GM18909 (cell line): ENCODE results near the gene NT5C1B.

Source experiments
- ATAC-seq: cut with Tn5 transposase; IDR thresholded peaks from one replicate; pipeline ENCODE4 v1.9.1; 2021; ENCODE audit warnings: mild to moderate bottlenecking; ENCODE audit not compliant: unreplicated experiment, poor library complexity

Gene NT5C1B

DNA sequence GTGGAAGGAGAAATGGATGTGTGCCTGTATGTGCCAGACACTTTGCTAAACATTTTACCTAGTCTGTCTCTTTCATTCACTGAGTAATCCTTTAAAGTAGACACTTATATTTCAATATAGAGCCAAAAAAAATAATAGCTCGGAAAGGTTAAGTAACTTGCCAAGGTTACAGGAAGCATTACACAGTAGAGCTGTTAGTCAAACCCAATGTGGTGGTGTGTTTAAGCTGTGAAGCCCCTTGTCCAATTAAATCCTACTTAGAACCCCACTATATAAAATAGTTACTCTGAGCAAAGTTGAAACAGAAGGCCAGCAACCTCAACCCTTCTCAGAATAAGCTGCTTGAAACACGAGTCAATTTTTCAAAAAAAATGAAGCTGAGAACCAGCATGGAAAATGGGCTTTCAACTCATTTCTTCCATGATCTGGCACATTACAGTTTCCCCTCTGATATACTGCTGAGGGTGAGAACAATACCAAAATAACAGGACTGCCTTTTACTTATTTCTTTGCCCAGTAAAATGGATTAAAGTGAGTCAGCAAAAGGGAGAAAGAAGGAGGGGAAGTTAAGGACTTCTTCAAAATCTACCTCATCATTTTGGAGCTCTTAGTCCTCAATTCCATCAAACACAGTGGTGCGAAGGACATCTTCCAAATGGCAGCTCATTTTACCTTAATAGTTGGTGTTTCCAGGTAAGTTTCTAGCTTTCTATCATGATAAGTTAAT is 36.9 kb downstream of the NT5C1B start:
- ATAC-seq, result no peak

GRCh38 chr2:18551623-18552022 is 37.7 kb downstream of the NT5C1B start:
- ATAC-seq, result no peak

GRCh38 chr2:18551169-18551568 is 38.2 kb downstream of the NT5C1B start:
- no peak for ATAC-seq

DNA sequence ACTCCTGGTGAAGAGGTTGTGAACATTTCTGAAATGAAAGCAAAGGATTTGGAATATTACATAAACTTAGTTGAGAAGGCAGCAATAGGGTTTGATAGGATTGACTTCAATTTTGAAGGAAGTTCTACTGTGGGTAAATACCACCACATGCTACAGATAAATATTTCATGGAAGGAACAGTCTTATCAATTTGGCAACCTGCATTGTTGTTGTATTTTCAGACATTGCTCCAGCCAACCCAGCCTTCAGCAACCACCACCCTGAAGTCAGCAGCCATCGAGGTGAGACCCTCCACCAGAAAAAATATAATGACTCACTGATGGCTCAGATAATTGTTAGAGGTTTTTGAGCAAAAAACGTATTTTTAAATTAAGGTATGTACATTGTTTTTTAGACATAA is 38.9 kb downstream of the NT5C1B start:
- no peak for ATAC-seq

GRCh38 chr2:18549083-18549482 is 40.3 kb downstream of the NT5C1B start:
- ATAC-seq, result no peak

- no peak for ATAC-seq
Measured at GRCh38 chr2:18548621-18549020, 40.7 kb downstream of the NT5C1B start.

DNA sequence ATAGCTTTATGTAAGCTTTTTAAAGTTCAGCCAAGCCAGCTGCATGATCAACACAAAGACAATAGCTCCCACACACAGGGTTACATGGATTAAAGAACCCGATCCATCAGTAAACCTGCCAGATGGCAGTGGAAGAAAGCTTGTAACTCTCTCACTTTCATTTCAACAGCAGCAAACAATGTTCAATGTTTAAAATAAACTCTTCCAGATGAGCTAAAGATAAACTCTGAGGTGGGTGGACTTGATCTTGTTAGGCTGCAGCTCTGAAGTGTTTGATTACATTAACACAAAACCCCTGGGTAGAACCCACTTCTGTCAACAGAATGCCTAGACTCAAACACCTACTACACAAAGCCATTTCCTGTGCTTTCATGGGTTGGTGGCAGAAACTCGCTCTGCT is 42.8 kb downstream of the NT5C1B start:
- no peak for ATAC-seq

GRCh38 chr2:18545384-18545783 is 44.0 kb downstream of the NT5C1B start:
- ATAC-seq, result no peak

DNA sequence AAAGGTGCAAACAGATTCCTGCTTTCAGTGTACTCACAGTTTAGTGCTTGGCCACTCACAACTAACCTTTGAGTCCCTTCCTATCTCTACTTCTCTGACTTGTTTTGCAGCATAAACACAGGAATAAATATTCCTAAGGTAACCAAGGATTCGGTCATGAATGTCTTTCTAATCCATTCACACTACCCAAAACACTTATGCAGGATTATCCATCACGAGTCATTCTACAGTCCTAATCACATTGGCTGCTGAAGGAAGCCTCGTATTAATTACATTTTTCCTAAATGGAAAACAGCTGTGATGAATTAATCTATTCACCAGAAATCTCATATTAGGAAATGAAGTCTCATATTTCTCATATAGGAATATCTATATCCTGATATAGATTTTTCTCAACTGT is 45.2 kb downstream of the NT5C1B start:
- no peak for ATAC-seq

DNA sequence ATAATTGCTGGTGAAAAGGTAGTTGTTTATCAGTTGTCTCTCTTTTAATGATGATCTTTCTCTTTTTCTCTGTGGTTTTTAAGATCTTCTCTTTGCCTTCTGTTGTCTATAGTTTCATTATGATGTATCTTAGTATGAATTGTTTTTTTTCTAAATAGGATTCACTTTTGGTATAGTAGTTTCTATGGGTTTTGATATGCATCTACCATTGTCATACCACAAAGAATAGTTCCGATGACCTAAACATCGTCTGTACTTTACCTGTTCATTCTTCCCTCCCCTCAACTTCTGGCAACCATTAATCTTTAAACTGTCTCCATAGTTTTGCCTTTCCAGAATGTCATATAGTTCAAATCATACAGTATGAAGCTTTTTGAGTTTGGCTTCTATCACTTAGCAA is 48.5 kb downstream of the NT5C1B start:
- no peak for ATAC-seq

DNA sequence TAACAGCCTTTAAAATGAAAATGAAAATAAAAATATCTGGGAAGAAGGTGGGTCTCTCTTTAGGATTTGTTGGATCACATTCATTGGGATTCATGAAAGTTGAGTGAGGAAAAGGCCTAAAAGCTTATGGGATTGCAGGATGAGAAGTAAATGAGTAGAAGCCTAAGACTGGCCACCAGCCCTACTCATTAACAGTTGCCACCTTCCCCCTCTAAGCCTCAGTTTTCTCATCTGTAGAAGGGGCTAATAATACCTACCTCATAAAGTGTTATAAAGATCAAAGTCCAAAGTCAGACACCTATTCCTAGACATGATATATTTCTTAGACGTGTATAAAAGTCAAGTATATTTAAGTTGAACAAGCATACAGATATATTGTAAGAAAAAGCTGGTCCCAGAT is 52.7 kb downstream of the NT5C1B start:
- ATAC-seq, result no peak

- no peak for ATAC-seq
Measured at GRCh38 chr2:18536100-18536499, 53.3 kb downstream of the NT5C1B start.

DNA sequence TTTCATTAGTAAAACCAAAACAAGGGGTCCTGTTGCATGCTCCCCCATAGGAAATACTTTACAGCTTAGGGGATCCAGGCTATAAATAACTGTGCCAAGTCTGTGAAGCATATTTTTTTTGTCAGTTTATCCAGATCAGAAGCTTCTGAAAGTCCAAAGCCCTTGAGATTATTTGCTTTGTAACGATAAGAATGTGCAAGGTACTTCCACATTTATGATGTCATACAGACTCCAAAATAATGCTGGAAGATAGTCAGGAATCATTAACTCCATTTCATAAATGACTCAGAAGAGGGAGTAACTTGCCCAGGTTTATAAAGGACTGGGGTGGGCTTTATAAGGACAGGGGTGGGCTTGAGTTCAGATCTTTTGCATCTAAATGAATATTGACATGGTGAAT is 58.2 kb downstream of the NT5C1B start:
- ATAC-seq, result no peak

DNA sequence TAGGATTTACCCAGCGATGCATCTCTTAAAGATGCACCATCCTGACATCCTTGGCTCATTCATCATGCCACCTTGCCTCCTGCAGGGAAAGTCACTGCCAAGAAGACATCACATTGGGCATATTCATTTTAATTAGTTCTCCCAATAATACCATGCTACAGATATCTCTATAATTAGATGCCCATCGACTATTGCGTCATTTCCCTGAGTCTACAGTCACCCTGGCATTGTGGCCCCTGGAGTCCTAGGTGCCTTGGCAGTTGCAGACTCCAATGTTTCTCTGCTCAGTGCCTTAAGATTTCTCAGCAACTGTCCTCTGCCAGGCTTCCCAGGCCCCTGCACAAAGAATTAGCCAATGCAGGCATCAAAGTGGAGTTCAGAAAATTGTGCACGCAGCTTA is 61.5 kb downstream of the NT5C1B start:
- ATAC-seq, result no peak

- no peak for ATAC-seq
Measured at GRCh38 chr2:18527326-18527725, 62.0 kb downstream of the NT5C1B start.

DNA sequence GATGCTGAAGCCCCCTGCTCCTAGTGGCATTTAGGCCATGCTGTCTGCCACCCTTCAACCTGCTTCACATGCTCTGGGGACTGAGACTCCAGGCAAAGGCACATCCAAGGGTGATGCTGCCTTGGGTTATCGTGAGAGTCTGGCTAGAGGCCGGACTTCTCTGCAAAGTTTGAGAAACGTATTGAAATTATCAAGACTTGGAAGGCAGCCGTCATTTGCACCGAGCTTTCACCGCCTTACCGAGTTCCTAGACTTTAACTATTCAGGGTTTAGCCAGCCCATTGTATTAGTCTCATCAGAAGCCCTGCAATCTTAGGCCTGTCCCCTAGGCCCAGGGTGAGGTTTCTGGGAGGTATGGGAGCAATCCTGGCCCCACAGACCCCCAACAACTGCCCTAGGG is 62.9 kb downstream of the NT5C1B start:
- ATAC-seq, result no peak

DNA sequence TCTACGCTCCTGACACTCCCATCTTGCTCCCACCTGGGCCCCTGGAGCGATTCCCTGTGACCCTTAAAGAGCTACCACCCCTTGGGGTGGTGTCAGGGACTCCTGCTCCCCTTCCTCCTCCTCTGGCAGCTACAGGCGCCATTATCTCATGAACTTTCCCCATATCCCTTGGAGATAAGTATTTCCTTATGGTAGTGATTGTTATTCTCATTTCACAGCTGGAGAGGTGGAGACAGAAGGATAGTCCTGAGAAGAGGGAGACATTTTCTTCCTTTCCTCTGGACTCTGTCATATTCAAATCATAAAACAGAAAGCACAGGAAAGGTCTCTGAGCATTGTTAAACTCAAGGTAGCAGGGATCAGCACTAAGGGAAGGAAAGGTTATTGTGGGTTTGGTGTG is 63.5 kb downstream of the NT5C1B start:
- ATAC-seq, result no peak

GRCh38 chr2:18525236-18525635 is 64.1 kb downstream of the NT5C1B start:
- no peak for ATAC-seq

- no peak for ATAC-seq
Measured at GRCh38 chr2:18522484-18523146, 66.8 kb downstream of the NT5C1B start.

GRCh38 chr2:18520451-18521425 is 68.6 kb downstream of the NT5C1B start:
- peak; percentile 79 for ATAC-seq

DNA sequence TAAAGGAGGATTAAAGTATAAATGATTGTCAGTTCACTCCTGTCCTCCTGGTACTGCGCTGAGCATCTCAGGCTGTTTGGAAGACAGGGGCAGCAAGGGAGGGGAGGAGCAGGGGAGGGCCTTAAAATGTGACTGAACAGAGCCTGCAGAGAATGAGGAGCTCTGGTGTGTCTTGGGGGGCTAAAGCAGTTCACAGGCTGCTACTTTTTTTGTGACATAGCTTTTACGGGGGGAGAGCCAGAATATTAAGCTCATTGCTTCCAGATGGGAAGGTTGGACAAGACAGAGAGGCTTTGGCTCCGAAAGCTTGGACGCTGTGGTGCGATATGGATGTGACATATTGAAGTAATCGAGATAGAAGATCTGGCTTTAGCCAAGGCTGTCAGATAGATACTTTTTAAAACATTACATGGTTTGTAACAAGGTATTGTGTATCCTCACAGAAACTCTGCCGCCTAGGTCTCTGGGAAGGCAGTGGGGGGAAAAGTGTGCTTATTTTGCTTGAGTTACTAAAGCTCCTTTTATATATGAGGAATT is 69.4 kb downstream of the NT5C1B start:
- ATAC-seq, result no peak
